H9 (cell line): ENCODE results near the gene CHCHD3. TPM values are rescaled to one million over a fixed set of nuclear protein-coding genes. Genes with fewer than 3 reads are reported as not detected.

Experiments used
- DNase-seq: peaks from one replicate; pipeline ENCODE4 v3.0.0-alpha.2; 2017
- H2AFZ ChIP-seq: one replicate; pipeline ENCODE4 v1.6.1; 2013; ENCODE audit warnings: mild to moderate bottlenecking, low read length, control low read depth, moderate library complexity
- H2AK5ac ChIP-seq: 2 replicates; pipeline ENCODE4 v1.6.1; 2013; ENCODE audit warnings: low read length, control low read depth, mixed read lengths; ENCODE audit not compliant: insufficient read length
- H2BK120ac ChIP-seq: one replicate; pipeline ENCODE4 v1.6.1; 2013; ENCODE audit warnings: low read depth, mild to moderate bottlenecking, low read length, control low read depth, inconsistent platforms; ENCODE audit not compliant: poor library complexity, severe bottlenecking
- H2BK12ac ChIP-seq: 2 replicates; pipeline ENCODE4 v1.6.1; 2013; ENCODE audit warnings: low read length, control low read depth, mixed read lengths, low read depth; ENCODE audit not compliant: insufficient read length
- H2BK15ac ChIP-seq: 2 replicates; pipeline ENCODE4 v1.6.1; 2013; ENCODE audit warnings: low read depth, low read length, control low read depth
- H2BK20ac ChIP-seq: one replicate; pipeline ENCODE4 v1.6.1; 2013; ENCODE audit warnings: low read depth, mild to moderate bottlenecking, low read length, control low read depth, inconsistent platforms; ENCODE audit not compliant: poor library complexity, severe bottlenecking
- H2BK5ac ChIP-seq: 2 replicates; pipeline ENCODE4 v1.6.1; 2013; ENCODE audit warnings: low read length, control low read depth, mixed read lengths; ENCODE audit not compliant: insufficient read length
- H3K14ac ChIP-seq: 2 replicates; pipeline ENCODE4 v1.6.1; 2013; ENCODE audit warnings: low read length, control low read depth; ENCODE audit not compliant: insufficient read depth
- H3K18ac ChIP-seq: 2 replicates; pipeline ENCODE4 v1.6.1; 2013; ENCODE audit warnings: low read depth, mild to moderate bottlenecking, mixed read lengths, low read length, control low read depth; ENCODE audit not compliant: insufficient read length
- H3K23ac ChIP-seq: 2 replicates; pipeline ENCODE4 v1.6.1; 2013; ENCODE audit warnings: low read length, control low read depth, mixed read lengths, low read depth; ENCODE audit not compliant: insufficient read length
- H3K23me2 ChIP-seq: 2 replicates; pipeline ENCODE4 v1.6.1; 2013; ENCODE audit warnings: low read depth, mild to moderate bottlenecking, mixed read lengths, low read length, control low read depth; ENCODE audit not compliant: insufficient read length, poor library complexity, severe bottlenecking
- H3K27ac ChIP-seq: 2 replicates; pipeline ENCODE4 v1.5.1; 2013; ENCODE audit warnings: low read length, control low read depth, mixed read lengths, low read depth; ENCODE audit not compliant: insufficient read length
- H3K27me3 ChIP-seq: 2 replicates; pipeline ENCODE4 v1.6.1; 2013; ENCODE audit warnings: low read length, control low read depth, inconsistent platforms; ENCODE audit not compliant: insufficient read depth
- H3K4ac ChIP-seq: 2 replicates; pipeline ENCODE4 v1.6.1; 2013; ENCODE audit warnings: low read depth, mild to moderate bottlenecking, control low read depth, inconsistent platforms, low read length, moderate library complexity
- H3K4me1 ChIP-seq: 2 replicates; pipeline ENCODE4 v1.6.1; 2013; ENCODE audit warnings: low read length, control low read depth, inconsistent platforms; ENCODE audit not compliant: insufficient read depth
- H3K4me2 ChIP-seq: 2 replicates; pipeline ENCODE4 v1.6.1; 2013; ENCODE audit warnings: low read length, control low read depth, mixed read lengths; ENCODE audit not compliant: insufficient read length, insufficient read depth
- H3K56ac ChIP-seq: 2 replicates; pipeline ENCODE4 v1.6.1; 2013; ENCODE audit warnings: low read depth, mild to moderate bottlenecking, mixed read lengths, low read length, control low read depth; ENCODE audit not compliant: insufficient read length
- H3K79me1 ChIP-seq: 2 replicates; pipeline ENCODE4 v1.6.1; 2013; ENCODE audit warnings: low read depth, mild to moderate bottlenecking, moderate library complexity, low read length, control low read depth, inconsistent platforms; ENCODE audit not compliant: insufficient read depth, poor library complexity, severe bottlenecking
- H3K79me2 ChIP-seq: 2 replicates; pipeline ENCODE4 v1.6.1; 2013; ENCODE audit warnings: low read length, control low read depth, inconsistent platforms; ENCODE audit not compliant: insufficient read depth
- H3K9ac ChIP-seq: 2 replicates; pipeline ENCODE4 v1.6.1; 2013; ENCODE audit warnings: low read length, control low read depth, mixed read lengths; ENCODE audit not compliant: insufficient read length; ENCODE audit errors: extremely low read depth
- H3K9me3 ChIP-seq: one replicate; pipeline ENCODE4 v1.6.1; 2013; ENCODE audit warnings: low read depth, low read length, inconsistent platforms; ENCODE audit not compliant: control insufficient read depth
- H3T11ph ChIP-seq: one replicate; pipeline ENCODE4 v1.6.1; 2013; ENCODE audit warnings: mild to moderate bottlenecking, low read length, control low read depth, inconsistent platforms
- H4K20me1 ChIP-seq: one replicate; pipeline ENCODE4 v1.6.1; 2013; ENCODE audit not compliant: control insufficient read depth, insufficient read length, insufficient read depth
- H4K5ac ChIP-seq: 2 replicates; pipeline ENCODE4 v1.6.1; 2013; ENCODE audit warnings: low read depth, mild to moderate bottlenecking, mixed read lengths, low read length, control low read depth; ENCODE audit not compliant: insufficient read length
- H4K8ac ChIP-seq: replicated peaks from 2 replicates; pipeline ENCODE4 v1.6.1; 2013; ENCODE audit warnings: low read length, control low read depth, mixed read lengths, low read depth; ENCODE audit not compliant: insufficient read length
- H4K91ac ChIP-seq: 2 replicates; pipeline ENCODE4 v1.6.1; 2013; ENCODE audit warnings: low read depth, mild to moderate bottlenecking, moderate library complexity, mixed read lengths, low read length, control low read depth; ENCODE audit not compliant: insufficient read length
- H3K27ac Mint-ChIP-seq, 3 experiments: 2 replicates in 2 of 3; 3 replicates in 1 of 3; pipeline ENCODE4 v1.8.0; 2020 to 2021; ENCODE audit warnings: mixed read lengths in 3 of 3, mild to moderate bottlenecking in 1 of 3, moderate library complexity in 1 of 3
- H3K27me3 Mint-ChIP-seq: 2 replicates; pipeline ENCODE4 v1.8.0; 2021; ENCODE audit warnings: low read depth, mild to moderate bottlenecking, moderate library complexity, mixed read lengths
- H3K36me3 Mint-ChIP-seq, 3 experiments: 2 replicates in 2 of 3; 3 replicates in 1 of 3; pipeline ENCODE4 v1.8.0; 2020 to 2021; ENCODE audit warnings: low read depth in 3 of 3, mixed read lengths in 3 of 3; ENCODE audit not compliant: insufficient read depth in 1 of 3
- H3K4me1 Mint-ChIP-seq, 2 experiments: 2 replicates each; pipeline ENCODE4 v1.8.0; 2020; ENCODE audit warnings: mixed read lengths in 2 of 2
- H3K4me3 Mint-ChIP-seq, 2 experiments: 2 replicates in 1 of 2; 3 replicates in 1 of 2; pipeline ENCODE4 v1.8.0; 2020 to 2021; ENCODE audit warnings: mild to moderate bottlenecking in 2 of 2, mixed read lengths in 2 of 2, moderate library complexity in 1 of 2
- H3K9me3 Mint-ChIP-seq, 2 experiments: 2 replicates in 1 of 2; 3 replicates in 1 of 2; pipeline ENCODE4 v1.8.0; 2020; ENCODE audit warnings: mild to moderate bottlenecking in 2 of 2, mixed read lengths in 2 of 2, moderate library complexity in 1 of 2
- CTCF ChIP-seq: fragments of 200-600 bp; sonication (generic); conservative IDR thresholded peaks from 3 replicates; pipeline ENCODE4 v1.8.0; 2021; ENCODE audit warnings: antibody characterized with exemption, mild to moderate bottlenecking
- WGBS: extraction: QIAGEN DNeasy Blood & Tissue Kit; methylation state at CpG from one replicate; pipeline ENCODE4 v1.1.7; 2013; ENCODE audit warnings: missing lambda C conversion rate, low lambda C conversion rate, mixed read lengths; ENCODE audit not compliant: insufficient read length; ENCODE audit errors: extremely low coverage; 5-methylcytosine and 5-hydroxymethylcytosine counted together
- total RNA-seq: library from RNA; stranded (reverse); gene quantifications from 2 replicates; pipeline ENCODE4 v1.2.1, GENCODE V29; 2021

CHCHD3 gene
- total RNA-seq, 1 experiment from 2014 or later = 104 TPM

GRCh38 chr7:132758986-132759385 is 322.9 kb downstream of the CHCHD3 start:
- H3K4me1 Mint-ChIP-seq = peaks cover 6 to 13% of the 10 kb centered on the region in 2 experiments; a peak in 2 of 4 replicates
- Histone ChIP-seq H3K4ac (no peak overlapping the region), H3K23ac (no peak overlapping the region), H3K14ac (no peak overlapping the region), H4K20me1 (no peaks in the 10 kb centered on the region), H2BK120ac (no peak overlapping the region), H2BK12ac (no peak overlapping the region), H3K4me1 (0 out of 2 replicates have a peak, but pooled peaks cover 2% of the 10 kb centered on the region), H2BK15ac (no peak overlapping the region), H3K56ac (no peak overlapping the region), H3T11ph (no peak overlapping the region), H3K9ac (no peak overlapping the region), H2AFZ (no peak overlapping the region), H4K91ac (no peak overlapping the region), H4K8ac (no peak overlapping the region), H3K79me1 (no peaks in the 10 kb centered on the region), H3K23me2 (no peaks in the 10 kb centered on the region), H3K9me3 (no peaks in the 10 kb centered on the region), H3K79me2 (no peaks in the 10 kb centered on the region), H2AK5ac (no peak overlapping the region), H3K18ac (no peak overlapping the region), H3K27me3 (no peaks in the 10 kb centered on the region), H3K4me2 (no peak overlapping the region), H2BK5ac (no peak overlapping the region), H3K27ac (no peak overlapping the region), H2BK20ac (no peak overlapping the region), H4K5ac (no peak overlapping the region)
- peaks cover 7 to 13% of the 10 kb centered on the region in 2 experiments for H3K9me3 Mint-ChIP-seq
- no peak for TF ChIP-seq CTCF
- no CpG with 5 or more reads among the region's 5 CpGs for WGBS
- H3K36me3 Mint-ChIP-seq = peaks cover 0 to 9% (median 8%) of the 10 kb centered on the region in 3 experiments; a peak in 5 of 7 replicates
- DNase-seq = no peak
- H3K4me3 Mint-ChIP-seq = no peak overlapping the region
- no peaks in the 10 kb centered on the region; the same call in 1 of the 2 replicates for H3K27me3 Mint-ChIP-seq
- H3K27ac Mint-ChIP-seq = no peak overlapping the region
